GM18870 (cell line): Measurements from ENCODE around the gene PGAP6.
"Not testable (repeated sequence)": the region's sequence is repeated elsewhere in the genome, so short reads cannot be mapped to it uniquely, and the experiment has no call there.

Source experiments
- ATAC-seq: cut with Tn5 transposase; IDR thresholded peaks from one replicate; pipeline ENCODE4 v1.9.1; 2021; ENCODE audit warnings: moderate library complexity; ENCODE audit not compliant: unreplicated experiment

PGAP6 gene

DNA sequence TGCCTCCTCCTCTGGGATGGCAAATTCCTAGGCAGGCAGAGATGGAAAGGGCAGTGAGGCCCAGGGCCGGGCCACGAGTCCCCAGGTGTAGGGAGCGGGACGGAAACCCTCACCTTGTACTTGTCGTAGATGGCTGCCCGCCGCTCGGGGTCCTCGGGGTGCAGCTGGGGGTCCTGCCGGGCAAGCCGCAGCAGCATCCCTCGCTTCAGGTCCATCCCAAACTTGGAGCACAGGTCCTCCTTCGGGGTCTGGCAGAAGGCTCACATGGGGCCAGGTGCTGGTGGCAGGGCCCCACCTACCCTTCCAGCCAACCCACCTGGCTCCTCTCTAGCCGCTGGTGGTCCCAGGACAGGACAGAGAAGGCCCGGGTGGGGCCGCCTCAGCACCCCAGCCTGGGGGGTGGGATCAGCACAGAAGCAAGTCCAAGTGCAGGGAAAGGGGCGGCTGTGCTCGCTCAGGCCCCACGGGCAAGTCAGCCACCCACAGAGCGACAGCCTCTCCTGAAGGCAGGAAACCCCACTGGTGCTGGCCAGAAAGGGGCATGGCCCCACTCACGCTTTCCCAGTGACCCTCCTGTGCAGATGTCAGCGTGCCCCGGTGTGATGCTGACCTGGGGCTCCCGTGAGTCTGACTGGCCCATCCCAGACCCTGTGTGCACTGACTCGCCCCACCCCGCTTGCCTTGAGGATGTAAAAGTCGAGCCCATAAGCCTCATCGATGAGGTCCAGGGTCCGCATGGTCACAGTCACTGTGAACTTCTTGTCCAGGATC is 13.2 kb downstream of the PGAP6 start:
- no peak for ATAC-seq

DNA sequence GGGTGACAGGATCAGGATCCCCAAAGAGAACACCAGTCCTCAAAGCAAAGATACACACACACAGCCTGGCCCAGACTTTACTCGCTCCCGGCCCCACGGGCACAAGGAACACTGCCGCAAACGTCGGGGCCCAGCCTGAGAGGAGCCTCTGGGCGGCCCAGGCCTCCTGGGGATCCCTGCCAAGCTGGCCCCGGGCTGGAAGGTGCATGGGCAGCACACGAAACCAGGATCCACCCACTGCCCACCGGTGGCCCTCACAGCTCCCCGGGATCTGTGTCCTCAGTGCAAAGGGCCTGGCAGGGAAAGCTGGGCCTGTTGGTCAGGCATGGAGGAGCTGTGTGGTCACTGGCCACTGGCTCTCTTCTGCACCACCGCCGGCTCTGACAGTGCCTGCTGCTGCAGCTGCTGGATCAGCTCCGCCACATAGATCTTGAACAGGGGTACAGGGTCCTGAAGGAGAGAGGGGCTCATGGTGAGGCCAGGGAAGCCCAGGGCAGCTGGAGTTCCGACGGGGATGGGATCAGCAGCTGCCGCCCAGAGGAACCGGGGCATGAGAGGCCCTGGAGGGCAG is 14.4 kb downstream of the PGAP6 start:
- no peak for ATAC-seq

- ATAC-seq, result no peak
Observed at GRCh38 chr16:366476-366875, 15.3 kb downstream of the PGAP6 start.

DNA sequence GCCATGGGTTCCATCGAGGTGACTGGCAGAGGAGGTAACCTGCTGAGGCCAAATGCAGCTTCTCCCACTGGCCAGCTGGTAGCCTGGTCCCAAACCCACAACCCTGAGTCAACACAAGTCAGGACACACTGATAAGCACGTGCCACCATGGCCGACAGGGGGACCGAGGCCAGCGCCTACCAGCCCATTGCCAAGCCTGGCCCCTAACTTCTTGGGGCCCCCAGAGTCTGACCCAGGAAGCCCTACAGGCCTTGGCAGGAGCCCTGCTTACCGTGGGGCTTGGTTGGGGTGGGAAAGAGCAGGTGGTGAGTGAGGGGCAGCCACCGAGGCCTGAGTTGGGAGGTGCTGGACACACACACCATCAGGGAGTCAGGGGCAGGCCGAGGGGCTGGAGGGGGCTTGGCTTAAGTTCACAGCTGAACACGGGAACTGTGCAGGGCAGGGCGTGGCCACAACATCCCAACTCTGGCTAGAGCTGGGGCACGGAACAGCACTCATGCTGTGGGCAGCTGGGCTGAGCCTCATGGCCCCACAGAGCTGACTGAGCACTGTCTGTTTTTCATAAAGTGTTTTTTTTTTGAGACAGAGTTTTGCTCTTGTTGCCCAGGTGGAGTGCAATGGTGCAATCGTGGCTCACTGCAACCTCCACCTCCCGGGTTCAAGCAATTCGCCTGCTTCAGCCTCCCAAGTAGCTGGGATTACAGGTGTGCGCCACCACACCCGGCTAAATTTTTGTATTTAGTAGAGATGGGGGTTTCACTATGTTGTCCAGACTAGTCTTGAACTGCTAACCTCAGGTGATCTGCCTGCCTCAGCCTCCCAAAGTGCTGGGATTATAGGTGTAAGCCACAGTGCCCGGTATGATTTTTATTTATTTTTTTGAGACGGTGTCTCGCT is 16.9 kb downstream of the PGAP6 start:
- no peak for ATAC-seq

DNA sequence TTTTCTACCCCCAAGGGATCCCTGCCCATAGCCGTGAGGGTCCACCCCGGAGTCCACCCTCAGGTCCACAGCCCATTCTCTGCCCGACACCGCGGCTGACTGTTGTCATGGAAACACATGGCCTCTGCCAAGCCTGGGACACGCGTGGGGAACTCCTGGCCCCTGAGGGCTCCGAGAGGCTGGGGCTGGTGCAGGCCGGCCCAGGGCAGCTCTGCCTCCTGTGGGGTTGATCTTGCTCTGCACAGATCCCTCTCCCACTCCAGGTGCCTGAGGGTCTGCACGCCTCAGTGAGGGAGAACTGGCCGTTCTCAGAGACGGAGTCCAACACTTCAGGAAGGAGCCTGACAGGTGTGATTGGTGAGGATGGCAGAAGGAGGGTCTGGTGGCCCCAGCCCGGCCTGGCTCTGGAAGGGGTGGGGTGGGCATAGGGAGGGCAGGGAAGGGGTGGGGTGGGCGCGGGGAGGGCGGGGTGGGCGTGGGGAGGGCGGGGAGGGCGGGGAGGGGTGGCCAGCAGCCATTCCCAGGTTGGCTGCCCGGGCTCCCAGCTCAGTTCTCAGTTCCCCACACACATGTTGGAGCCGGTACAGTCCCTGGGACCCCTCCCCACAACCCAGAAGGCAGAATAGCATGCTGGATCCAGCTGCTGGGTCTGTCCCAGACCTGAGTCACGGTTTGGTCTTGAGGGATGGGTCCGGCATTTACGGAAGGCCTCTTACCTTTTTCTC is 17.9 kb downstream of the PGAP6 start:
- no peak for ATAC-seq

- no peak for ATAC-seq
Observed at GRCh38 chr16:363110-363765, 18.5 kb downstream of the PGAP6 start.

GRCh38 chr16:362702-362999 is 19.1 kb downstream of the PGAP6 start:
- ATAC-seq, result not testable (repeated sequence)

DNA sequence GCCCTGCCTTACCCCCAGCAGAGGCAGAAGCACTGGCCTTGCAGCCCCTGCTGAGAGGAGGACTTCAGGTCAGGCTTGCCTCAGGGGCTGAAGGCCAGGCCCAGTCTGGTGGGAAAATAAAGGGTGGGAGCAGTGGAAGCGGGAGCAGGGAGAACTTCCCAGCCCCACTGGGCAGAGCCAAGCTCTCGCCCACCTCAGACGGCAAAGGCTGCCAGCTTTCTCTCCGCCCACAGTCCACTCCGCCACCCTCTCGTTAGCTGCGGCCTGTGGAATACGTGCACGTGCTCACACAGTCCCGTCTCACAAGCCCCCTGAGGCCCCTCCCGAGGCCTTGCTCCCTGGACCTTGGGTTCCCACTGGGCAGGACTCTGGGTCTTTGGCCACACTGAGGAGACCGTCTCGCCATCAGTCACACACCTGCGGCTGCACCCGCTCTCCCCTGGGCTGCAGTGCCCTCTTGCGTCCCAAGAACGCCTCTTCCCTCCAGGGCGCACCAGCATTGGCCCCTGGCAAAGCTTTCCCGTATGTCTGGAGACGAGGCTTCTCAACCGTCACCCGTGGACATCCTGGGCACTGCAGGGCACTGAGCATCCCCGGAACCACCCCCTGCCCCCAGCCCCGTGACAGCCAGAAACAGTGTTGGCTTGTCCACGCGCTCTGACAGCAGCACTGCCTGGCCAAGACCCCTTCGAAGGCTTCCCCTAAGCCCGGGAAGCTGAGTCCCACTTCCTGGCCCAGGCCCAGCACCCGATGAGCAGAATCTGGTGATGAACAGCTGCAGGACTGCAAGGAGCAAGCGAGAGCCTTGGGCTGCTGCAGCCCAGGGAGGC is 19.7 kb downstream of the PGAP6 start:
- no peak for ATAC-seq

- no peak for ATAC-seq
Observed at GRCh38 chr16:361341-361871, 20.4 kb downstream of the PGAP6 start.

DNA sequence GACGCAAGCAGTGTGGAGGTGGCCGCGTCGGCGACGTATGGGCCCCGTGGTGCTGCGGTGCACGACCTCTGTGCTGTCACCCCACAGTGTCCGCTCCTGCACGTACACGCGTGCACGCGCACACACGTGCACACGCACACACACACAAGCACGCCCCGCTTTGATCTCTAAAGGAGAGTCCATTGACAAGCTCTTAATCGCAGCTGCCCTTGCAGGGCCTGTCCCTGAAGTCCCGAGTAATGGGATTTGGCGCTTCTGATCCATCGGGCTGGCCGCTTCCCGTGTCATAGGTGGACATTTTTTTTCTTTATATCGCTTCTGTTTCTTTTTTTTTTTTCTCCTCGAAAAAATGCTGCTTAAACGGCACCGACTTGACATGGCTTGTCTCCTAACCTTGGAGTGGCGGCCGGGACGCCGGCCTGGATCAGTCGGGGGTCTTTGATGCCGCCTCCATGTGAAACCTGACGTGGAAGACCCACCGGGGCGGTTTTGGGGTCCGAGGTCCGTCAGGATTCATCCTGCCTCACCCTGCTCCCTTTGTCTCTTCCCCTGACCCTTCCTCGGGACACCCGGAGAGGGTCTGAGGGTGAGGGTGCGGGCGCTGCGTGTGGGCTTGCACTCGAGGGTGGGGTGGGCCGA is 21.0 kb downstream of the PGAP6 start:
- no peak for ATAC-seq

GRCh38 chr16:359871-360697 is 21.7 kb downstream of the PGAP6 start:
- no peak for ATAC-seq

GRCh38 chr16:359067-359763 is 22.6 kb downstream of the PGAP6 start:
- ATAC-seq, result no peak

DNA sequence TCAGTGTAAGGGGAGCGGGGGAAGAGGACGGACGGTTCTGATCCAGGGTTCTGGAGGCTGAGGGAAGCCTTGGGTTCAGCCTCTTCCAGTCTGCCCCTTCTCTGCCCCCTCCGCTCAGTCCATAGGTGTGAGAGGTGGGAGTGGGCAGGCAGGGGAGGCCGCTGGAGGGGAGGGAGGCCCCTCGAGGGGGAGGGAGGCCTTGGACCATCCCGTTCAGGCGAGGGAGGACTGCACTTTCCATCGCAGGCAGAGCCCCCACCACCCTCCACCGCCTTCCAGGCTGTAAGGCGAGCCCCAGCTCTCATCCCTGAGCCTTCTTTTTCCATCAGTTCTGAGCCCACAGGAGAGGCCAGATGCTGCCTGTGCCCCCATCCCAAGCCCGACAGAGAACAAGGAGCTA is 25.0 kb downstream of the PGAP6 start:
- ATAC-seq, result no peak

DNA sequence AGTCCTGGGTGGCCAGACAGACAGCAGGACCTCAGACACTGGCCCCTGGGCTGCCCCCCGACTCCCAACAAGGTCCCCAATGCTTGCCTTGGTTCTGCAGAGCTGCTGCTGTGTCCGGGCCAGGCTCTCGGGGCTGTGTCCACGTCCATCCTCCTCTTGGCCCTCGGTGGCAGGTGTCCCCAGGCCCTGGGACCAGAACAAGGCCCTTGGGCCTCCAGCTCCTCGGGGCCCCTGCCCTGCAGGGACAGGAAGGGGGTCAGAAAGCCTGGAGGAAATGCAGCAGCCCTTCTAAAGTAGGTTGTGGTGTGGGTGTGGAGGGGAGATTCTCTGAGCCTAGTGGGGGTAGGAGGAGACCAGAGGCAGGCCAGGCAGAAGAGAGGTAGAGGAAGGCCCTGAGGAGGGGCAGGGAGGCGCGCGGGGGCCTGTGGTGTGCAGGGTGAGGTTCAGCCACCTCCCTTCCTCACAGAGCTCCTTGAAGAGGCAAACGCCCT is 26.8 kb downstream of the PGAP6 start:
- ATAC-seq, result no peak

GRCh38 chr16:354291-354881 is 27.4 kb downstream of the PGAP6 start:
- no peak for ATAC-seq

- ATAC-seq, result no peak
Observed at GRCh38 chr16:353404-354290, 28.1 kb downstream of the PGAP6 start.
